H9 (cell line): ENCODE data around the gene EFCAB12. TPM values are rescaled to one million over a fixed set of nuclear protein-coding genes. Genes with fewer than 3 reads are reported as not detected.

Source experiments
- DNase-seq: peaks from one replicate; pipeline ENCODE4 v3.0.0-alpha.2; 2017
- H2AFZ ChIP-seq: one replicate; pipeline ENCODE4 v1.6.1; 2013; ENCODE audit warnings: mild to moderate bottlenecking, low read length, control low read depth, moderate library complexity
- H2AK5ac ChIP-seq: 2 replicates; pipeline ENCODE4 v1.6.1; 2013; ENCODE audit warnings: low read length, control low read depth, mixed read lengths; ENCODE audit not compliant: insufficient read length
- H2BK120ac ChIP-seq: one replicate; pipeline ENCODE4 v1.6.1; 2013; ENCODE audit warnings: low read depth, mild to moderate bottlenecking, low read length, control low read depth, inconsistent platforms; ENCODE audit not compliant: poor library complexity, severe bottlenecking
- H2BK12ac ChIP-seq: 2 replicates; pipeline ENCODE4 v1.6.1; 2013; ENCODE audit warnings: low read length, control low read depth, mixed read lengths, low read depth; ENCODE audit not compliant: insufficient read length
- H2BK15ac ChIP-seq: 2 replicates; pipeline ENCODE4 v1.6.1; 2013; ENCODE audit warnings: low read depth, low read length, control low read depth
- H2BK20ac ChIP-seq: one replicate; pipeline ENCODE4 v1.6.1; 2013; ENCODE audit warnings: low read depth, mild to moderate bottlenecking, low read length, control low read depth, inconsistent platforms; ENCODE audit not compliant: poor library complexity, severe bottlenecking
- H2BK5ac ChIP-seq: 2 replicates; pipeline ENCODE4 v1.6.1; 2013; ENCODE audit warnings: low read length, control low read depth, mixed read lengths; ENCODE audit not compliant: insufficient read length
- H3K14ac ChIP-seq: 2 replicates; pipeline ENCODE4 v1.6.1; 2013; ENCODE audit warnings: low read length, control low read depth; ENCODE audit not compliant: insufficient read depth
- H3K18ac ChIP-seq: 2 replicates; pipeline ENCODE4 v1.6.1; 2013; ENCODE audit warnings: low read depth, mild to moderate bottlenecking, mixed read lengths, low read length, control low read depth; ENCODE audit not compliant: insufficient read length
- H3K23ac ChIP-seq: 2 replicates; pipeline ENCODE4 v1.6.1; 2013; ENCODE audit warnings: low read length, control low read depth, mixed read lengths, low read depth; ENCODE audit not compliant: insufficient read length
- H3K23me2 ChIP-seq: 2 replicates; pipeline ENCODE4 v1.6.1; 2013; ENCODE audit warnings: low read depth, mild to moderate bottlenecking, mixed read lengths, low read length, control low read depth; ENCODE audit not compliant: insufficient read length, poor library complexity, severe bottlenecking
- H3K27ac ChIP-seq: 2 replicates; pipeline ENCODE4 v1.5.1; 2013; ENCODE audit warnings: low read length, control low read depth, mixed read lengths, low read depth; ENCODE audit not compliant: insufficient read length
- H3K27me3 ChIP-seq: 2 replicates; pipeline ENCODE4 v1.6.1; 2013; ENCODE audit warnings: low read length, control low read depth, inconsistent platforms; ENCODE audit not compliant: insufficient read depth
- H3K4ac ChIP-seq: 2 replicates; pipeline ENCODE4 v1.6.1; 2013; ENCODE audit warnings: low read depth, mild to moderate bottlenecking, control low read depth, inconsistent platforms, low read length, moderate library complexity
- H3K4me1 ChIP-seq: 2 replicates; pipeline ENCODE4 v1.6.1; 2013; ENCODE audit warnings: low read length, control low read depth, inconsistent platforms; ENCODE audit not compliant: insufficient read depth
- H3K4me2 ChIP-seq: 2 replicates; pipeline ENCODE4 v1.6.1; 2013; ENCODE audit warnings: low read length, control low read depth, mixed read lengths; ENCODE audit not compliant: insufficient read length, insufficient read depth
- H3K56ac ChIP-seq: 2 replicates; pipeline ENCODE4 v1.6.1; 2013; ENCODE audit warnings: low read depth, mild to moderate bottlenecking, mixed read lengths, low read length, control low read depth; ENCODE audit not compliant: insufficient read length
- H3K79me1 ChIP-seq: 2 replicates; pipeline ENCODE4 v1.6.1; 2013; ENCODE audit warnings: low read depth, mild to moderate bottlenecking, moderate library complexity, low read length, control low read depth, inconsistent platforms; ENCODE audit not compliant: insufficient read depth, poor library complexity, severe bottlenecking
- H3K79me2 ChIP-seq: 2 replicates; pipeline ENCODE4 v1.6.1; 2013; ENCODE audit warnings: low read length, control low read depth, inconsistent platforms; ENCODE audit not compliant: insufficient read depth
- H3K9ac ChIP-seq: 2 replicates; pipeline ENCODE4 v1.6.1; 2013; ENCODE audit warnings: low read length, control low read depth, mixed read lengths; ENCODE audit not compliant: insufficient read length; ENCODE audit errors: extremely low read depth
- H3K9me3 ChIP-seq: one replicate; pipeline ENCODE4 v1.6.1; 2013; ENCODE audit warnings: low read depth, low read length, inconsistent platforms; ENCODE audit not compliant: control insufficient read depth
- H3T11ph ChIP-seq: one replicate; pipeline ENCODE4 v1.6.1; 2013; ENCODE audit warnings: mild to moderate bottlenecking, low read length, control low read depth, inconsistent platforms
- H4K20me1 ChIP-seq: one replicate; pipeline ENCODE4 v1.6.1; 2013; ENCODE audit not compliant: control insufficient read depth, insufficient read length, insufficient read depth
- H4K5ac ChIP-seq: 2 replicates; pipeline ENCODE4 v1.6.1; 2013; ENCODE audit warnings: low read depth, mild to moderate bottlenecking, mixed read lengths, low read length, control low read depth; ENCODE audit not compliant: insufficient read length
- H4K8ac ChIP-seq: replicated peaks from 2 replicates; pipeline ENCODE4 v1.6.1; 2013; ENCODE audit warnings: low read length, control low read depth, mixed read lengths, low read depth; ENCODE audit not compliant: insufficient read length
- H4K91ac ChIP-seq: 2 replicates; pipeline ENCODE4 v1.6.1; 2013; ENCODE audit warnings: low read depth, mild to moderate bottlenecking, moderate library complexity, mixed read lengths, low read length, control low read depth; ENCODE audit not compliant: insufficient read length
- H3K27ac Mint-ChIP-seq, 3 experiments: 2 replicates in 2 of 3; 3 replicates in 1 of 3; pipeline ENCODE4 v1.8.0; 2020 to 2021; ENCODE audit warnings: mixed read lengths in 3 of 3, mild to moderate bottlenecking in 1 of 3, moderate library complexity in 1 of 3
- H3K27me3 Mint-ChIP-seq: 2 replicates; pipeline ENCODE4 v1.8.0; 2021; ENCODE audit warnings: low read depth, mild to moderate bottlenecking, moderate library complexity, mixed read lengths
- H3K36me3 Mint-ChIP-seq, 3 experiments: 2 replicates in 2 of 3; 3 replicates in 1 of 3; pipeline ENCODE4 v1.8.0; 2020 to 2021; ENCODE audit warnings: low read depth in 3 of 3, mixed read lengths in 3 of 3; ENCODE audit not compliant: insufficient read depth in 1 of 3
- H3K4me1 Mint-ChIP-seq, 2 experiments: 2 replicates each; pipeline ENCODE4 v1.8.0; 2020; ENCODE audit warnings: mixed read lengths in 2 of 2
- H3K4me3 Mint-ChIP-seq, 2 experiments: 2 replicates in 1 of 2; 3 replicates in 1 of 2; pipeline ENCODE4 v1.8.0; 2020 to 2021; ENCODE audit warnings: mild to moderate bottlenecking in 2 of 2, mixed read lengths in 2 of 2, moderate library complexity in 1 of 2
- H3K9me3 Mint-ChIP-seq, 2 experiments: 2 replicates in 1 of 2; 3 replicates in 1 of 2; pipeline ENCODE4 v1.8.0; 2020; ENCODE audit warnings: mild to moderate bottlenecking in 2 of 2, mixed read lengths in 2 of 2, moderate library complexity in 1 of 2
- CTCF ChIP-seq: fragments of 200-600 bp; sonication (generic); conservative IDR thresholded peaks from 3 replicates; pipeline ENCODE4 v1.8.0; 2021; ENCODE audit warnings: antibody characterized with exemption, mild to moderate bottlenecking
- WGBS: extraction: QIAGEN DNeasy Blood & Tissue Kit; methylation state at CpG from one replicate; pipeline ENCODE4 v1.1.7; 2013; ENCODE audit warnings: missing lambda C conversion rate, low lambda C conversion rate, mixed read lengths; ENCODE audit not compliant: insufficient read length; ENCODE audit errors: extremely low coverage; 5-methylcytosine and 5-hydroxymethylcytosine counted together
- total RNA-seq: library from RNA; stranded (reverse); gene quantifications from 2 replicates; pipeline ENCODE4 v1.2.1, GENCODE V29; 2021

EFCAB12 gene
- total RNA-seq, 1 experiment from 2014 or later = 0.28 TPM

GRCh38 chr3:129387487-129387886 is 40.9 kb downstream of the EFCAB12 start:
- H3K4me1 Mint-ChIP-seq = peaks cover 28 to 45% of the 10 kb centered on the region in 2 experiments
- TF ChIP-seq CTCF = no peak
- H2BK12ac ChIP-seq = no peak overlapping the region

More at GRCh38 chr3:129387487-129387886, 40.9 kb downstream of the EFCAB12 start:
- H2BK15ac ChIP-seq = no peak overlapping the region
- H3K23me2 ChIP-seq = no peaks in the 10 kb centered on the region
- no peak overlapping the region for H2BK5ac ChIP-seq
- no peak overlapping the region for H3K14ac ChIP-seq
- no peak for DNase-seq
- no peak overlapping the region for H3K27ac ChIP-seq
- no peak overlapping the region for H3K9ac ChIP-seq
- H2BK20ac ChIP-seq = no peak overlapping the region
- H3T11ph ChIP-seq = no peak overlapping the region
- no peak overlapping the region for H2BK120ac ChIP-seq
- H4K8ac ChIP-seq = no peak overlapping the region
- no peak overlapping the region for H3K4me2 ChIP-seq
- no peak overlapping the region for H3K23ac ChIP-seq
- H3K79me1 ChIP-seq = no peaks in the 10 kb centered on the region
- H2AK5ac ChIP-seq = no peak overlapping the region
- no peak overlapping the region for H3K4ac ChIP-seq
- Mint-ChIP-seq H3K4me3 (no peak overlapping the region; a peak in 1 of 5 replicates), H3K36me3 (peaks cover 25 to 46% (median 44%) of the 10 kb centered on the region in 3 experiments; a peak in 6 of 7 replicates), H3K27me3 (peaks cover 2% of the 10 kb centered on the region; the same call in 1 of the 2 replicates), H3K27ac (no peak overlapping the region), H3K9me3 (no peaks in the 10 kb centered on the region)
- H4K5ac ChIP-seq = no peak overlapping the region
- no peak overlapping the region for H2AFZ ChIP-seq
- no peaks in the 10 kb centered on the region for H3K79me2 ChIP-seq
- no peak overlapping the region for H4K91ac ChIP-seq
- no peak overlapping the region for H3K56ac ChIP-seq
- no peaks in the 10 kb centered on the region for H4K20me1 ChIP-seq
- H3K9me3 ChIP-seq = no peaks in the 10 kb centered on the region
- no CpG with 5 or more reads among the region's 5 CpGs for WGBS
- H3K18ac ChIP-seq = no peak overlapping the region
- H3K27me3 ChIP-seq = no peaks in the 10 kb centered on the region
- H3K4me1 ChIP-seq = no peaks in the 10 kb centered on the region; the same call in 1 of the 2 replicates
